Measurements from ENCODE around the gene RPL19.

DNA sequence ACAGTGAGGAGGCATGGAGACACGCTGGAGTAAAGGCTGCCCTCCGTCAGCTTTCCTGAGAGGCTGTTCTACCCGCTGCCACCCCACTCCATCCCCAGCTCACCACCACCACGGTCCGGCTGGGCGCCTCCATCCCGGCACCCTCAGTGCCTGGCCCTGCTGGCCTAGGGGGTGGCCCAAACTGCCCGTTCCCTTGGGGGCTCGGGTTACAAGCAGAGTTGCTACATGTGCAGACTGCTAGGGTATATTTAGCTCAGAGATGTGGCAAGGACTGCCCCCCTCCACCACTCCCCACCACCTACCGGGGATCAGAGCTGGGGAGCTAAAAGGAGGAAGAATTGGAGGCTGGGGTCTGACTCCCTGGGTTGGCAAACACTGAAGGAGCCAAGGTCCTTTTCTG is 6.7 kb upstream of the RPL19 start:
- no peak for TF ChIP-seq EZH2 (IDR thresholded peaks at IDR 0.05; ENCODE audit: insufficient read depth, poor library complexity, severe bottlenecking)
- no peak for TF ChIP-seq EZH2phosphoT487 (IDR thresholded peaks at IDR 0.05; ENCODE audit: insufficient read depth, low read depth)

All from GM23248 (cell line).